Stimulated activated CD8-positive, alpha-beta memory T cell treated with anti-CD3 and anti-CD28 coated beads, Interleukin-12 subunit alpha, Interleukin-12 subunit beta, amount 100 ng/mL, for 24 hours (primary cell): ENCODE results near the gene DENND10.
"Not testable (repeated sequence)": the region's sequence is repeated elsewhere in the genome, so short reads cannot be mapped to it uniquely, and the experiment has no call there.

Experiments
- DNase-seq: peaks from one replicate; pipeline ENCODE4 v3.0.0-alpha.2; 2020; ENCODE audit errors: extremely low read depth

The DENND10 gene

GRCh38 chr10:119166564-119166963 is 62.7 kb downstream of the DENND10 start:
- DNase-seq, result no peak

GRCh38 chr10:119167041-119167440 is 63.1 kb downstream of the DENND10 start:
- DNase-seq, result no peak

GRCh38 chr10:119174109-119174508 is 70.2 kb downstream of the DENND10 start:
- DNase-seq, result no peak

GRCh38 chr10:119176166-119176565 is 72.3 kb downstream of the DENND10 start:
- no peak for DNase-seq

GRCh38 chr10:119177708-119178371 is 73.9 kb downstream of the DENND10 start:
- DNase-seq, result no peak

GRCh38 chr10:119178372-119179119 is 74.6 kb downstream of the DENND10 start, which contains the start of gene PRDX3:
Gene PRDX3 (minus strand): TSS chr10:119178812. CDS start chr10:119178790, 22 bp downstream.
- peak; percentile 83 for DNase-seq

- not testable (repeated sequence) for DNase-seq
Measured at GRCh38 chr10:119180850-119181400, 77.0 kb downstream of the DENND10 start.

GRCh38 chr10:119183664-119184412 is 79.9 kb downstream of the DENND10 start:
- DNase-seq, result no peak
